GM12878 (cell line): ENCODE measurements around the gene OR2C3.

ENCODE experiments used
- BRCA1 ChIP-seq: IDR thresholded peaks from 2 replicates; pipeline ENCODE4 v1.6.1; 2011; ENCODE audit warnings: low read depth, low read length, improper control_type of control experiment
- EZH2 ChIP-seq: IDR thresholded peaks from 2 replicates; pipeline ENCODE4 v1.6.1; 2012; ENCODE audit warnings: low read depth, mild to moderate bottlenecking, control low read depth, inconsistent platforms, low read length, borderline replicate concordance; ENCODE audit not compliant: control insufficient read depth
- MYC ChIP-seq: IDR thresholded peaks from 2 replicates; pipeline ENCODE4 v1.6.1; 2011; ENCODE audit warnings: mild to moderate bottlenecking, low read length, moderate library complexity, inconsistent platforms; ENCODE audit not compliant: insufficient read depth, insufficient replicate concordance, insufficient read length, severe bottlenecking
- POLR2A ChIP-seq: IDR thresholded peaks from 2 replicates; pipeline ENCODE4 v1.6.1; 2011; ENCODE audit warnings: low read depth, mild to moderate bottlenecking, low read length
- TF ChIP-seq, protein P1 (sequence below): fragments of 450-650 bp; IDR thresholded peaks from 2 replicates; pipeline ENCODE4 v1.6.1; 2017; ENCODE audit warnings: borderline replicate concordance

DNA sequence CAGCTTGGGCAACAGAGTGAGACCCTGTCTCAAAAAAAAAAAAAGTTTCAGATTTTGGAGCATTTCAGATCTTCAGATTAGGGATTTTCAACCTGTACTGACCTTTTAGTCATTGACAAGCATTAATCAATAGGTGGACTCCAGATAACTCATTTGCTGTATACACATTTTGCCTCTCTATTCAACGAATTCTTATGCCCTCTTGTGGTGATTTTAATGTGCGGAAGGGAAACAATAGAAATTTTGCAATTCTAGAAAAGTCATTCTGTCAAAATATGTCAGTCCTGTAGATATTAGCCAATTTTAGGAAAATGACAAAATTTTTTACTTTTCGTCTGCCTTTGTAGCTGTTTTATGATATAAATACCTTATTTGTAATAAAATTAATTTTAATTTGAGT, 40.3 kb upstream of the OR2C3 start:
- TF ChIP-seq MYC = no peak
- TF ChIP-seq POLR2A = no peak
- no peak for TF ChIP-seq EZH2
- TF ChIP-seq, protein P1, sequence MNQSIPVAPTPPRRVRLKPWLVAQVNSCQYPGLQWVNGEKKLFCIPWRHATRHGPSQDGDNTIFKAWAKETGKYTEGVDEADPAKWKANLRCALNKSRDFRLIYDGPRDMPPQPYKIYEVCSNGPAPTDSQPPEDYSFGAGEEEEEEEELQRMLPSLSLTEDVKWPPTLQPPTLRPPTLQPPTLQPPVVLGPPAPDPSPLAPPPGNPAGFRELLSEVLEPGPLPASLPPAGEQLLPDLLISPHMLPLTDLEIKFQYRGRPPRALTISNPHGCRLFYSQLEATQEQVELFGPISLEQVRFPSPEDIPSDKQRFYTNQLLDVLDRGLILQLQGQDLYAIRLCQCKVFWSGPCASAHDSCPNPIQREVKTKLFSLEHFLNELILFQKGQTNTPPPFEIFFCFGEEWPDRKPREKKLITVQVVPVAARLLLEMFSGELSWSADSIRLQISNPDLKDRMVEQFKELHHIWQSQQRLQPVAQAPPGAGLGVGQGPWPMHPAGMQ = no peak
- no peak for TF ChIP-seq BRCA1
